AG09319 (cell line): ENCODE results near the gene SEC23B.

Experiments used
- DNase-seq: peaks from one replicate; pipeline ENCODE4 v3.0.0-alpha.2; 2010; ENCODE audit warnings: low read depth; ENCODE audit errors: extremely low read depth
- TF ChIP-seq, protein P1 (sequence below): IDR thresholded peaks from 2 replicates; pipeline ENCODE4 v1.5.1; 2011; ENCODE audit warnings: low read depth, mild to moderate bottlenecking, inconsistent platforms, low read length, moderate library complexity

SEC23B gene

DNA sequence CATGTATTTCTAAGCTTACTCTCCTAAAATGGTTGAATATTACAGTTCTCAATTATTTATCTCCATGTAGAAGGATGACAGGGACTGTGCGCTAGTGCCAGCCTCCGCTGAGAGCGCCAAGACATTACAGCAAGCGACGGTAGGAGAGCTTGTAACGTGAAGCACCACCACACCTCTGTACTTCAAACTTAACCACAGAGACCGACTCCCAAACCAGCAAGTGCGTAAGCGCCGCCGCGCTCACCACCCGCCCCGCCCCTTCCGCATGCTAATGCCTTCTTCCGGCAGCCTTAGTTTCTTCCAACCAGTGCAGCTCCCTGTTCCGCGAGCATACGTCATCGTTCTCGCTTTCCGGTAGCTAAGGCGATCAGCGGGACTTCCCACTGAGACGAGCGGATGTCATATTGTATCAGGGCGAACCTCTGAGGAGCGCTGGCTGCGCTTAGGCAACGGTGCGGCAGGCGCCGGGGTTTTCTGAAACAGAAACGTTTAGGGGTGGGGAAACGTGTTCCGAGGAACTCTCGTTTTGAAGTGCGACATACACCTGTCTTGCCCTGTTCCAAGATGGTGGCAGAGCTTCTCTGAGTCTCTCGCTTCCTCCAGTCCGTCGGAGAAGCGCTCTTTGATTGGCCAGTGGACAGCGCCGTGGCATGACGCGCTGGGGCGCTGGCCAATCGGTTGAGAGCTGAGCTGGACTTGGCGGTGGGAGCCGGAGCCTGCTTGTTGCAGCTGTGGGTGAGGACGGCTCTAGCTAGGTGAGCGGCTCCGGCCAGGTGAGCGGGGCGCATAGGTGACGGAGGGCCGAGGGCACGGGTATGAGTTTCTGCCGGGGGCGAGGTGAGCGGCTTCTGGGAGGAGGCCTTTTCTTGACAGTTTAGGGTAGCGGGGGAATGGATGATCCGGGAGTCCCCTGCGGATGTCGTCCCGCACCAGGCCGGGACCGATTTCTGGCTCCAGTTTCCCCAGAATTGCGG lies at the start of gene SEC23B:
TSS of gene SEC23B (plus strand) at position 723 of the 974 bp plus-strand sequence. CDS start 2,896 bp downstream, outside the sequence.
- TF ChIP-seq, protein P1, sequence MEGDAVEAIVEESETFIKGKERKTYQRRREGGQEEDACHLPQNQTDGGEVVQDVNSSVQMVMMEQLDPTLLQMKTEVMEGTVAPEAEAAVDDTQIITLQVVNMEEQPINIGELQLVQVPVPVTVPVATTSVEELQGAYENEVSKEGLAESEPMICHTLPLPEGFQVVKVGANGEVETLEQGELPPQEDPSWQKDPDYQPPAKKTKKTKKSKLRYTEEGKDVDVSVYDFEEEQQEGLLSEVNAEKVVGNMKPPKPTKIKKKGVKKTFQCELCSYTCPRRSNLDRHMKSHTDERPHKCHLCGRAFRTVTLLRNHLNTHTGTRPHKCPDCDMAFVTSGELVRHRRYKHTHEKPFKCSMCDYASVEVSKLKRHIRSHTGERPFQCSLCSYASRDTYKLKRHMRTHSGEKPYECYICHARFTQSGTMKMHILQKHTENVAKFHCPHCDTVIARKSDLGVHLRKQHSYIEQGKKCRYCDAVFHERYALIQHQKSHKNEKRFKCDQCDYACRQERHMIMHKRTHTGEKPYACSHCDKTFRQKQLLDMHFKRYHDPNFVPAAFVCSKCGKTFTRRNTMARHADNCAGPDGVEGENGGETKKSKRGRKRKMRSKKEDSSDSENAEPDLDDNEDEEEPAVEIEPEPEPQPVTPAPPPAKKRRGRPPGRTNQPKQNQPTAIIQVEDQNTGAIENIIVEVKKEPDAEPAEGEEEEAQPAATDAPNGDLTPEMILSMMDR = no peak
- DNase-seq = peak; percentile 89

DNA sequence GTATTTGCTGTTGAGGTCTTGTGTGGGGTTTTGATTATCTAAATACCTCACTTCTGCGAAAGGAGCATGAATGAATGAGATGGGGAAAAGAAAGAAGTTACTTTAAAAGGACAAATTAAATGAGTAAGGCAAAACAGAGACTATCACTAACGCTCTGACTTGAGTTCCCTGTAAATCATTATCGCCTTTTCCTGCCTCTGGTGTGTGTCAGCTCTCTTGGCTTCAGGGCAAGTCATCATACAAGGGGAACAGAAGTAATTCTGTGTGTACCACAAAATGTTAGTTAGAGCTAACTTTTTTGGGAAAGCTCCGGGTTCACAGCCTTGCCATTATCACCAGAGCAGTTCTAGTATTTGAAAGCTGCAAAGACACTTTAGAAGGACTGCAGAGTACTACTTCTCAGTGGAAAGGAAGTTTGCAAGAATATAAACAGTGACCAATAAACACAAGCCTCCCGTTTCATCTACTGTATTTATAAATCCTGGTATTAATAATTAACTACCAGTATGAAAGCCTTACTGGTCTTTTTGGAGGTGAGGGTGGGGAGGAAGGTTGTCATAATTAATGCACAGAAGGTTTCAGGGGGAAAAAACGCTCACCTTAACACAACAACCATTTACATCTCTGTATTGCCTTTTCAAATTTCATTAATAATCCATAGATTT lies 42.1 kb upstream of the SEC23B start:
- TF ChIP-seq, protein P1 = no peak
- DNase-seq = no peak

DNA sequence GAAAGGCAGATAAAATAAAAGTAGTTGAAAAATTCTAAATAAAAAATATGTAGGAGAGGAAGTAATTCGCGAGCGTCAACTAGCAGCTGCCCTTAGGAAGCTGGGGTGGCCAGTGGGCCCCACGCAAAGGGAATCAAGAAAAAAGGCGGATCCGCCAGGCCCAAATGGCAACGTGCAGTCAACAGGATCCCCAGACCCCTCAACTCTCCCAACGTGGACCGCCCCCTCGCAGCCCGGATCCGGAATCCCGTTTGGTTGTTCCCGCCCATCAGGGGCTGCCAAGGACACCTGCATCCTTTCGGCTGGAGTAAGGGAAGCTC lies 41.2 kb upstream of the SEC23B start:
- TF ChIP-seq, protein P1 = no peak
- DNase-seq = no peak

DNA sequence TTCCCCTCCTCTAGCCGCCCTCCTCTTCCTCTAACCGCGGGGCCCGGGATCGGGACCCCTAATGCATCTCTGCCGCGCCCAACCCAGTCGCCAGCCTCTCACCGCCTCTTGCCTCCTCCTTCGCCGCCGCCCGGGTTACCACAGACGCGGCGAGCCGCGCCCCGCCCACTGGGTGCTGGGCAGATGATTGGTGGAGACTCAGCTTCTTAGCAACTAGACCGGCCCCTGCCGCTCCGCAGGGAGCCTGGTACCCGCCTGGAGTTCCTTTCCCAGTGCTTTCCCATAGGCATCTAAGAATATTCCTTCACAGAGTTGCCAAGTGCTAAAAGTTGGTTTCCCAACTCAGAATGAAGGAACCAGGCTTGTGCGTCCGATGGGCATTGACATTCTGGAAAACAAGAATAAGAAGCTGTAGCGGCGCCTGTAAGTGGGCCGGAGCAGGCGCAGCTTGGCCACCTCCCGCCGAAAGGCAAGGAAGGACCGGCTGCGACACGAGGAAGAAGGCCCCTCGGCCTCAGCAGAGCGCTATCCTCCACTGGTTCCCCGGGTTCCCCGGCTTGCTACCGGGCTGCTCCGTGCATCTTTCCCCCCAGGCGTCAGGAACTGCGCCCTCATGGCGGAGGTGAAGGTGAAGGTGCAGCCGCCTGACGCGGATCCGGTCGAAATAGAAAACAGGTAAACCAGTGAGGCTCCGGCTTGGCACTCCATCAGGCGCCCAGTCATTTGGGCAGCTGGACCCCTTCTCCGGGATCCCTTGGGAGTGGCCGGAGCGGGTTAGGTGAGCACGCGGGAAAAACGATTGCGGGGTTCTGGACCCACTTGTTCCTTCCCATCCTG lies 40.6 kb upstream of the SEC23B start, which contains the start of the genes DZANK1 and POLR3F:
TSS of gene DZANK1 (minus strand) at position 137 of the 837 bp plus-strand sequence. CDS start 1,672 bp downstream, outside the sequence.
TSS of gene POLR3F (plus strand) at position 497 of the 837 bp plus-strand sequence. CDS start at position 614, 117 bp downstream.
- peak; percentile 89 for DNase-seq
- TF ChIP-seq, protein P1 = no peak

DNA sequence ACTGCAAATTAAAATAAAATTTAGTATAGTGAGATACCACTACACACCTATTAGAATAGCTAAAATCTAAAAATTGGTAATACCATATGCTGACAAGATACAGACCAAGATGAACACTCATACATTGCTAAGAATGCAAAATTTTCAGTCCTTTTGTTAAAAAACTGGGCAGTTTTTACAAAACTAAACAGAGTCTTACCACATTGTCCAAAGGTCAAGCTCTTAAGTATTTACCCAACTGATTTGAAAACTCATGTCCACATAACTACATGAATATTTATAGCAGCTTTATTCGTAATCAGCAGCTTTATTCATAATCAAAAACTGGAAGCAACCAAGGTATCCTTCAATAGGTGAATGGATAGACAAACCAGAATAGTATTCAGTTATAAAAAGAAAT lies 30.5 kb upstream of the SEC23B start:
- DNase-seq = no peak
- TF ChIP-seq, protein P1 = no peak

DNA sequence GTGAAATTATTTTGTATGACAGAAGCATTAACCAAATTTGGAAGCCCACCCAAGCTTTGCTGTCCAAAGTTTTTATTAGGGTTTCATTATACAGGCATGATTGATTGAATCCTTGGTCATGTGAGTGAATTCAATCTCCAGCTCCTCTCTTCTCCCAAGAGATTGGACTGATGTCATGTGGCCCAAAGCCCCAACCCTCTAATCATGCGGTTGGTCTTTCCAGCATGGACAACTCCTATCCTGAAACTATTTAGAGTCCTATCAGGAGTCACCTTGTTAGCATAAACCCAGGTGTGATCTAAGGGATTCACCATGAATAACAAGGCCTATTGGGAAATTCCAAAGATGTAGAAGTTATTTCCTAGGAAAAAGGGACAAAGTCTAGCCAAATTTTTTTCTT lies 29.9 kb upstream of the SEC23B start:
- TF ChIP-seq, protein P1 = no peak
- no peak for DNase-seq
